Measurements from ENCODE around the gene NTRK2.
"Not testable (repeated sequence)": the region's sequence is repeated elsewhere in the genome, so short reads cannot be mapped to it uniquely, and the experiment has no call there.

Gene NTRK2

GRCh38 chr9:85064811-85065371 is 395.4 kb downstream of the NTRK2 start:
- Histone ChIP-seq H3K4me3 (ENCODE audit: low read length) (no peak overlapping the region), H3K36me3 (ENCODE audit: insufficient read depth, low read length) (no peaks in the 10 kb centered on the region), H3K4me1 (ENCODE audit: control insufficient read depth, insufficient read depth, low read length) (no peaks in the 10 kb centered on the region), H3K4me2 (ENCODE audit: low read length) (no peak overlapping the region), H3K27me3 (ENCODE audit: control insufficient read depth, insufficient read depth, low read length) (no peaks in the 10 kb centered on the region), H3K9ac (ENCODE audit: low read depth, low read length) (no peak overlapping the region), H3K9me3 (replicated peaks; ENCODE audit: low read length) (no peaks in the 10 kb centered on the region)

DNA sequence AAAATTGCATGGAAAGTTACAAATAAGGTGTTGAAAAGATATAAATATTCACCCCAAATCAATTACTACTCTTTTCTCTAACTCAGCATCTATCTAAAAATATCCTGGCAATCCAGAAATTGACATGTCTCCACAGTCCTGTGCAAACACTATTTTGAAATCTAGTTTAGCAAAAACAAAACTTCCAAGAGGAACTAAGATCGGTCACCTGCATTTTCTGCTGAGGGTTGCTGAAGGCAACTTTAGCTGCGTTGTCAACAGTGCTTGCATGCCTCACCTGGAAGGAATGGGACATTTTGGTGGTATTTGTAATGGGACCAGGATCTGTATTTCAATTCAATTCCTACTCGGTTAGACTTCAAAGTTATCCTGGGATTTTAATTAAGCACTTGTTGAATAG is 398.3 kb downstream of the NTRK2 start:
- Histone ChIP-seq H3K9ac (ENCODE audit: low read depth, low read length) (no peak overlapping the region), H3K4me2 (ENCODE audit: low read length) (no peak overlapping the region), H3K4me3 (ENCODE audit: low read length) (no peak overlapping the region), H3K36me3 (ENCODE audit: insufficient read depth, low read length) (no peaks in the 10 kb centered on the region), H3K4me1 (ENCODE audit: control insufficient read depth, insufficient read depth, low read length) (no peaks in the 10 kb centered on the region), H3K27me3 (ENCODE audit: control insufficient read depth, insufficient read depth, low read length) (no peaks in the 10 kb centered on the region), H3K9me3 (replicated peaks; ENCODE audit: low read length) (no peaks in the 10 kb centered on the region)

GRCh38 chr9:85069421-85069820 is 399.9 kb downstream of the NTRK2 start:
- H3K4me1 ChIP-seq (ENCODE audit: control insufficient read depth, insufficient read depth, low read length); H3K4me2 ChIP-seq (ENCODE audit: low read length); H3K36me3 ChIP-seq (ENCODE audit: insufficient read depth, low read length); H3K9me3 ChIP-seq (replicated peaks; ENCODE audit: low read length); H3K4me3 ChIP-seq (ENCODE audit: low read length); H3K9ac ChIP-seq (ENCODE audit: low read depth, low read length); H3K27me3 ChIP-seq (ENCODE audit: control insufficient read depth, insufficient read depth, low read length): not testable (repeated sequence)

All from skeletal muscle satellite cell (primary cell).